ENCODE measurements around the gene DAB1. TPM values are rescaled to one million over a fixed set of nuclear protein-coding genes. Genes with fewer than 3 reads are reported as not detected.

The DAB1 gene
- total RNA-seq, 1 donor, result not detected

- Histone ChIP-seq H3K27ac (ENCODE audit: low read depth, low read length) (no peak overlapping the region), H3K27me3 (ENCODE audit: insufficient read depth, low read length) (no peaks in the 10 kb centered on the region), H4K20me1 (ENCODE audit: insufficient read depth, low read length) (no peaks in the 10 kb centered on the region), H3K79me2 (ENCODE audit: insufficient read depth, low read length) (no peaks in the 10 kb centered on the region), H3K4me1 (ENCODE audit: insufficient read depth, low read length) (no peaks in the 10 kb centered on the region), H3K4me3 (ENCODE audit: insufficient read depth, low read length) (no peak overlapping the region), H3K4me2 (ENCODE audit: insufficient read depth, low read length) (no peak overlapping the region), H2AFZ (ENCODE audit: low read length) (no peak overlapping the region), H3K9me3 (ENCODE audit: low read depth, low read length) (no peaks in the 10 kb centered on the region), H3K36me3 (ENCODE audit: insufficient read depth, low read length) (no peaks in the 10 kb centered on the region)
- TF ChIP-seq, protein P1, sequence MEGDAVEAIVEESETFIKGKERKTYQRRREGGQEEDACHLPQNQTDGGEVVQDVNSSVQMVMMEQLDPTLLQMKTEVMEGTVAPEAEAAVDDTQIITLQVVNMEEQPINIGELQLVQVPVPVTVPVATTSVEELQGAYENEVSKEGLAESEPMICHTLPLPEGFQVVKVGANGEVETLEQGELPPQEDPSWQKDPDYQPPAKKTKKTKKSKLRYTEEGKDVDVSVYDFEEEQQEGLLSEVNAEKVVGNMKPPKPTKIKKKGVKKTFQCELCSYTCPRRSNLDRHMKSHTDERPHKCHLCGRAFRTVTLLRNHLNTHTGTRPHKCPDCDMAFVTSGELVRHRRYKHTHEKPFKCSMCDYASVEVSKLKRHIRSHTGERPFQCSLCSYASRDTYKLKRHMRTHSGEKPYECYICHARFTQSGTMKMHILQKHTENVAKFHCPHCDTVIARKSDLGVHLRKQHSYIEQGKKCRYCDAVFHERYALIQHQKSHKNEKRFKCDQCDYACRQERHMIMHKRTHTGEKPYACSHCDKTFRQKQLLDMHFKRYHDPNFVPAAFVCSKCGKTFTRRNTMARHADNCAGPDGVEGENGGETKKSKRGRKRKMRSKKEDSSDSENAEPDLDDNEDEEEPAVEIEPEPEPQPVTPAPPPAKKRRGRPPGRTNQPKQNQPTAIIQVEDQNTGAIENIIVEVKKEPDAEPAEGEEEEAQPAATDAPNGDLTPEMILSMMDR (IDR thresholded peaks at IDR 0.05; ENCODE audit: extremely low read depth, low read depth, low read length), result no peak
- DNase-seq (ENCODE audit: insufficient read length, low spot score, missing footprints), result no peak
These were observed 61.4 kb downstream of the DAB1 start for GRCh38 chr1:57362480-57362879.

GRCh38 chr1:57361516-57361915, 62.3 kb downstream of the DAB1 start:
- TF ChIP-seq, protein P1 (IDR thresholded peaks at IDR 0.05; ENCODE audit: extremely low read depth, low read depth, low read length), result no peak
- Histone ChIP-seq H3K4me1 (ENCODE audit: insufficient read depth, low read length) (no peaks in the 10 kb centered on the region), H4K20me1 (ENCODE audit: insufficient read depth, low read length) (no peaks in the 10 kb centered on the region), H3K4me2 (ENCODE audit: insufficient read depth, low read length) (no peak overlapping the region), H3K27me3 (ENCODE audit: insufficient read depth, low read length) (no peaks in the 10 kb centered on the region), H3K79me2 (ENCODE audit: insufficient read depth, low read length) (no peaks in the 10 kb centered on the region), H2AFZ (ENCODE audit: low read length) (no peak overlapping the region), H3K36me3 (ENCODE audit: insufficient read depth, low read length) (no peaks in the 10 kb centered on the region), H3K9me3 (ENCODE audit: low read depth, low read length) (no peaks in the 10 kb centered on the region), H3K27ac (ENCODE audit: low read depth, low read length) (no peak overlapping the region), H3K4me3 (ENCODE audit: insufficient read depth, low read length) (no peak overlapping the region)
- no peak for DNase-seq (ENCODE audit: insufficient read length, low spot score, missing footprints)

DNA sequence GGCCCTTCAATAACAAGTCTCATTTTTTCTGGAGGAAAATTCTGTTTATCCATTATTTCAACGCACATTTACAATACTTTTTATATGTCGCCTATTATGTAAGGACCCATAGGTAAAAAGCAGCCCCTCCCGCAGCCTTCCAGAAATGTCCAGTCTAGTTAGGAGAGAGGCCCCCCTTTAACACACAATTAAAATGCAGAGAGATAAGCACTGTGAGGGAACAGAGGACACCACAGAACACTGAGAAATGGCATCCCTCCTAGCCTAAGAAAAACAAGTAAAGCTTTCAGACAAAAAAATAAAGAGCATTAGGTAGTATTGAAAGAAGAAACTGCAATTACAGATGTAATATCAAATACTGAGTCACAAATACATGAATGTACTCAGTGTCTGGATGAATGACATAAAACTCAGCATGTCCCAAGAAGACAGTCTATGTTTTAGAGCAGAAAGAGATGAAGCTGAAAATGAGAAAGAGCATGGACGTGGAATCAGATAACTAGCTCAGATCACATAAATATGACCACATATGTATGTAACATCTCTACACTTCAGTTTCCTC, 62.9 kb downstream of the DAB1 start:
- no peaks in the 10 kb centered on the region for H3K36me3 ChIP-seq (ENCODE audit: insufficient read depth, low read length)
- TF ChIP-seq, protein P1 (IDR thresholded peaks at IDR 0.05; ENCODE audit: extremely low read depth, low read depth, low read length), result no peak
- H3K27me3 ChIP-seq (ENCODE audit: insufficient read depth, low read length), result no peaks in the 10 kb centered on the region
- no peaks in the 10 kb centered on the region for H4K20me1 ChIP-seq (ENCODE audit: insufficient read depth, low read length)
- no peak overlapping the region for H3K4me2 ChIP-seq (ENCODE audit: insufficient read depth, low read length)
- no peak overlapping the region for H2AFZ ChIP-seq (ENCODE audit: low read length)
- no peaks in the 10 kb centered on the region for H3K4me1 ChIP-seq (ENCODE audit: insufficient read depth, low read length)
- H3K79me2 ChIP-seq (ENCODE audit: insufficient read depth, low read length), result no peaks in the 10 kb centered on the region
- H3K9me3 ChIP-seq (ENCODE audit: low read depth, low read length), result peaks cover 1% of the 10 kb centered on the region
- H3K4me3 ChIP-seq (ENCODE audit: insufficient read depth, low read length), result no peak overlapping the region
- no peak for DNase-seq (ENCODE audit: insufficient read length, low spot score, missing footprints)
- H3K27ac ChIP-seq (ENCODE audit: low read depth, low read length), result no peak overlapping the region

DNA sequence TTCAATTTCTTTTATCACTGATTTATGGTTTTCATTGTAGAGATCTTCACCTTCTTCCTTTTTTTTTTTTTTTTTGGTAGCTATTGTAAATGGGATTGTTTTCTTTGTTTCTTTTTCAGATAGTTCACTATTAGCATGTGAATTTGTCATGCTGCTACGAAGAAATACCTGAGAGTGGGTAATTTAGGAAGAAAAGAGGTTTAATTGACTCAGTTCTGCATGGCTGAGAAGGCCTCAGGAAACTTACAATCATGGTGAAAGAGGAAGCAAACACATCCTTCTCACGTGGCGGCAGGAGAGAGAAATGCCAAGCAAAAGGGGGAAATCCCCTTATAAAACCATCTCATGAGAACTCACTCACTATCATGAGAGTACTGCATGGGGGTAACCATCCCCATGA, 66.4 kb downstream of the DAB1 start:
- Histone ChIP-seq H3K27me3 (ENCODE audit: insufficient read depth, low read length) (no peaks in the 10 kb centered on the region), H3K36me3 (ENCODE audit: insufficient read depth, low read length) (no peaks in the 10 kb centered on the region), H3K27ac (ENCODE audit: low read depth, low read length) (no peak overlapping the region), H4K20me1 (ENCODE audit: insufficient read depth, low read length) (no peaks in the 10 kb centered on the region), H3K9me3 (ENCODE audit: low read depth, low read length) (peaks cover 2% of the 10 kb centered on the region), H3K4me3 (ENCODE audit: insufficient read depth, low read length) (no peak overlapping the region), H3K4me1 (ENCODE audit: insufficient read depth, low read length) (no peaks in the 10 kb centered on the region), H3K79me2 (ENCODE audit: insufficient read depth, low read length) (no peaks in the 10 kb centered on the region), H3K4me2 (ENCODE audit: insufficient read depth, low read length) (no peak overlapping the region), H2AFZ (ENCODE audit: low read length) (no peak overlapping the region)
- TF ChIP-seq, protein P1 (IDR thresholded peaks at IDR 0.05; ENCODE audit: extremely low read depth, low read depth, low read length), result no peak
- no peak for DNase-seq (ENCODE audit: insufficient read length, low spot score, missing footprints)

Measured in osteoblast (primary cell).